ENCODE results near the gene TIMM10. TPM values are rescaled to one million over a fixed set of nuclear protein-coding genes. Genes with fewer than 3 reads are reported as not detected.

TIMM10 gene
- total RNA-seq, 4 donors from 2014 or later, result 23.5 to 29.0 (median 27.9) TPM

DNA sequence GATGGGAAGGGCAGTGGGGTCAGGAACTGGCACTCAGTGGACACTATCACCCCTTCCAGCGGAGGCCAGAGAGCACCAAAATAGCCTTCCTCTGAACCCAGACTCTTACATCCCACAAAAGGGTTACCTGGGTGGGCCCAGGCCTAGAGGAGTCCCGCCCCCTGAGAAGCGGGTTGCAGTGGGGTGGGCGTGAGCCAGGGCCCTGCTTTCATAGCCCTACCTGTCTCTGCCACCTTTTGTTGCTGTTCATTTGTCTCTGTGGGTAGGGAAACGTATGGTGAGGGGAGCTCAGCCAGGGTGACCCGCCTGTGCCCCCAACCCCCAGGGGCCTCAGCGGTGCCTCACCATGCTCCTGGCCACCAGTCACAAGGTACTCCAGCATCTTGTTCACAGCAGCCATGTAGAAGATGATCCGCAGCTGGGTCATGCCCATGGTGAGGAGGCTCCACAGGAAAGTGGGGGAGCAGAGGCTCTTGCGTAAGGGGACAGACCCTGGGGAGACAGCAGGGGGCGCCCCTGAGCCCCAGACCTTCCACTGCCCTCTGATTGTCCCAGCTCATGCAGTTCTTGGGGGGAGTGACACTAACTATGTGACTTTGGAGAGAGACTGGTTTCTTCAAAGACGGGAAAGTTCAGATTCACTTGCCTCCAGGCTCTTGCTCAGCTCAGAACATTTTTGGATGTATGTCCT, 39.0 kb downstream of the TIMM10 start:
- H3K9me3 ChIP-seq, result no peaks in the 10 kb centered on the region
- no peak overlapping the region for H3K4me3 ChIP-seq
- H3K27me3 ChIP-seq, result no peaks in the 10 kb centered on the region
- H3K36me3 ChIP-seq, result peaks cover 0 to 87% of the 10 kb centered on the region in 2 donors
- ATAC-seq, result peak; percentile 32
- no peaks in the 10 kb centered on the region for H3K4me1 ChIP-seq
- TF ChIP-seq, protein P1, sequence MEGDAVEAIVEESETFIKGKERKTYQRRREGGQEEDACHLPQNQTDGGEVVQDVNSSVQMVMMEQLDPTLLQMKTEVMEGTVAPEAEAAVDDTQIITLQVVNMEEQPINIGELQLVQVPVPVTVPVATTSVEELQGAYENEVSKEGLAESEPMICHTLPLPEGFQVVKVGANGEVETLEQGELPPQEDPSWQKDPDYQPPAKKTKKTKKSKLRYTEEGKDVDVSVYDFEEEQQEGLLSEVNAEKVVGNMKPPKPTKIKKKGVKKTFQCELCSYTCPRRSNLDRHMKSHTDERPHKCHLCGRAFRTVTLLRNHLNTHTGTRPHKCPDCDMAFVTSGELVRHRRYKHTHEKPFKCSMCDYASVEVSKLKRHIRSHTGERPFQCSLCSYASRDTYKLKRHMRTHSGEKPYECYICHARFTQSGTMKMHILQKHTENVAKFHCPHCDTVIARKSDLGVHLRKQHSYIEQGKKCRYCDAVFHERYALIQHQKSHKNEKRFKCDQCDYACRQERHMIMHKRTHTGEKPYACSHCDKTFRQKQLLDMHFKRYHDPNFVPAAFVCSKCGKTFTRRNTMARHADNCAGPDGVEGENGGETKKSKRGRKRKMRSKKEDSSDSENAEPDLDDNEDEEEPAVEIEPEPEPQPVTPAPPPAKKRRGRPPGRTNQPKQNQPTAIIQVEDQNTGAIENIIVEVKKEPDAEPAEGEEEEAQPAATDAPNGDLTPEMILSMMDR (IDR thresholded peaks at IDR 0.05), result peak in 3 of 4 experiments; percentile 43 to 67 (median 51)
- TF ChIP-seq POLR2A (IDR thresholded peaks at IDR 0.05) (no peak), EP300 (IDR thresholded peaks at IDR 0.05) (no peak)
- H3K27ac ChIP-seq, result no peak overlapping the region
- WGBS, 2 donors (ENCODE audit: low coverage in 1 of 2), result 40 to 78% methylated on average over 3 of the region's 11 CpGs

DNA sequence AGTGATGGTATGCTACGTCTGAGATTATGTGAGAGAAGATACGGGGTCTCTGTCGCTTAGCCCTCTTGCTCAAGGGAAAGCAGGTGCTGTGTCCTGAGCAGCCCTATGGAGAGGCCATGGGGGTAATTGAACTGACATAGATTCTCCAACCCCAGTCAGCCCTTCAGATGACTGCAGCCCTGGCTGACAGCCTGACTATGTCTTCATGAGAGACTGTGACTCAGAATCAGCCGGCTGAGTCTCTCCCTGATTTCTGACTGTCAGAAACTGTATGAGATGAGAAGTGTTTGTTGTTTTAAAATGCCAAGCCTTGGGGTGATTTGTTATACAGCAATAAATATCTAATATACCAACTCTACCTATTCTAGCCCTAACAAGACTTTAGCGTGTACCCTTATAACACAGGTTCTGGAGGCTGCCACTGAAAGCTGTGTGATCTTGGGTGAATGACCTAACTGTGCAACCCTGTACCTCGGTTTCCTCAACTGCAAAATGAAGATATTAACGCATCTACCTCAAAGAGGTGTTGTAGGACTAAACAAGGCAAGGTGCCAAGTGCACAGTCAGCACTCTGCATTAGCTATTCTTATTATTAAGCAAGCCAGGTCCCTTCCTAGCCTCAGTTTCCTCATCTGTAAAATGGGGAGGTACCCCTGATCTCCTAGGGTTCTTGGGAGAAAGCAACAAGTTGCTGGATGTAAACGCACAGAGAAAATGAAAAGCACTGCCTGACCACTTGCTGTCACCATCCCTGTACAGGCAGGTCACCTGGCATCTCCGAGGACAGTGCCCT, 39.9 kb downstream of the TIMM10 start:
- 92 to 100% methylated on average over 3 to 6 of the region's 9 CpGs for WGBS, 2 donors (ENCODE audit: low coverage in 1 of 2)
- no peaks in the 10 kb centered on the region for H3K9me3 ChIP-seq
- H3K27ac ChIP-seq, result no peak overlapping the region
- no peak for ATAC-seq
- peaks cover 0 to 86% of the 10 kb centered on the region in 2 donors for H3K36me3 ChIP-seq
- TF ChIP-seq POLR2AphosphoS5 (IDR thresholded peaks at IDR 0.05), result no peak
- H3K4me3 ChIP-seq, result no peak overlapping the region
- H3K27me3 ChIP-seq, result no peaks in the 10 kb centered on the region
- no peaks in the 10 kb centered on the region for H3K4me1 ChIP-seq

DNA sequence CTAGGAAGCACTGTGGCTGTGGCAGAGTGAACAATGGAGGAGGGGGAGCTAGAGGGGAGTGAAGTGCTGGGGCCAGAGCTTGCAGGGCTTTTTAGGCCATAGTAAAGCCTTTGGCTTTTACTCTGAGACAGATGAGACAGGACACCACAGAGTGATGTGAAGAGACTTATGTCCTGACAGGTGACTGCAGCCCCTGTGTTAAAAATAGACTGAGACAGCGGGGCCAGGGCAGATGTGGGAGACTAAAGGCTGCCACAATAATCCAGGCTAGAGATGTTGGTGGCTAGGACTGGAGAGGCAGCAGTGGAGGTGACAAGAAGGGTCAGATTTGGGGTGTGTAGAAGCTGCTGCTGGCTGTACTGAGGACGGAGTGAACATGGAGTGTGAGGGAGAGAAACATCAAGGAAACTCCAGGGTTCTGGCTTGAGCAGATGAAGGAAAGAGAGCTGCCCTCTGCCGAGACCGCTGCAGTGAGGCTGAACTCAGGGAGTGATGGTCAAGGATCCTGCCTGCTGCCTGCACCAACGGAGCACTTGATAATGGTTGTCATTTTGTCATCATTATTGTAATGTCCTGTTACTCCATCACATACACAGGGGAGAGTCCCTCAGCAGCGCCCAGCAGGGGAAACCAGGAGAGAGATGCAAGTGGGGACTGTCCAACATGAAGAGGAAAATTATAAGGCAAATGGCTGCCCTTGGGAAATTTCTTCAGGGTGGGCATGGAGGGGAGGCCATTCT, 42.5 kb downstream of the TIMM10 start:
- WGBS, 2 donors (ENCODE audit: low coverage in 1 of 2), result 73 to 89% methylated on average over 4 to 5 of the region's 6 CpGs
- Histone ChIP-seq H3K4me1 (peaks cover 0 to 8% (median 3%) of the 10 kb centered on the region in 3 donors), H3K27me3 (peaks cover 14% of the 10 kb centered on the region), H3K4me3 (no peak overlapping the region), H3K36me3 (peaks cover 3 to 89% of the 10 kb centered on the region in 2 donors), H3K9me3 (no peaks in the 10 kb centered on the region), H3K27ac (no peak overlapping the region)
- TF ChIP-seq POLR2AphosphoS5 (IDR thresholded peaks at IDR 0.05) (no peak), EP300 (IDR thresholded peaks at IDR 0.05) (no peak), POLR2A (IDR thresholded peaks at IDR 0.05) (no peak)
- TF ChIP-seq, protein P1 (IDR thresholded peaks at IDR 0.05), result no peak
- no peak for ATAC-seq

DNA sequence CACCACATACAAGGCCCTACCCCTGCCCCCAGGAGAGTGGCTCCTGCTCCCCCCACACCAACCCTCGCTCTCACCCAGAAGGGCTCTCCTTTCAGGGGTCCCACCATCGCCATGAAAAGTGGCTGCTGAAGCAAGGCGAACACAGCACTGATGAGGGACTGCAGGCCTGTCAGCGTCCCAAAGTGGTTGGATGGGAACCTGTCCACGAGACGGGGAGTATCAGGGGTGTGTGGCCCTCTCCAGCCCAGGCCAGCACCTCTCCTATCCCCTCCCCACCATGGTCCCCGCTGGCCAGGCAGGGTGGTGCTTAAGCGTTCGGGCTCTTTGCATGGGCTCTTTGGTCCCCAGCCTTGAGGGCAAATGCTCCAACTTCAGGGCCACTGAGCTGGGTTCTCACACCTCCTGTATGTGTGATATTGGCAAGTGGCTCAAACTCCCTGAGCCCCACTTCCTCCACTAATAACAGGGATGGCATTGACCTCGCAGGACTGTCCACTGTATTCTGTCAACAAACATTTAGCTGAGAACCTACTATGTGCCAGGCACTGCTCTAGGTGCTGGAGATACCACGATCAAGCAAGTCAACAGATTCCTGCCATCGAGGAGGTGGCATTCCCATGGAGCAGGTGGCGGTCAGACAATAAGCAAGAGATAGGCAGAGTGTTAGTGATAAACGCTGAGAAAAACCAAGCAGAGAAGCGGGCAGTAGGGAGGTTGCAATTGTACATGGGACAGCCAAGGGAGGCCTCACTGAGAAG, 43.4 kb downstream of the TIMM10 start:
- Histone ChIP-seq H3K4me1 (peaks cover 0 to 17% (median 12%) of the 10 kb centered on the region in 3 donors), H3K27ac (no peak overlapping the region), H3K27me3 (peaks cover 23% of the 10 kb centered on the region), H3K9me3 (no peaks in the 10 kb centered on the region), H3K36me3 (peaks cover 3 to 87% of the 10 kb centered on the region in 2 donors), H3K4me3 (no peak overlapping the region)
- TF ChIP-seq, protein P1 (IDR thresholded peaks at IDR 0.05), result no peak
- TF ChIP-seq EP300 (IDR thresholded peaks at IDR 0.05) (no peak), POLR2A (IDR thresholded peaks at IDR 0.05) (no peak), POLR2AphosphoS5 (IDR thresholded peaks at IDR 0.05) (no peak)
- WGBS, 2 donors (ENCODE audit: low coverage in 1 of 2), result 90 to 95% methylated on average over 4 to 7 of the region's 15 CpGs
- ATAC-seq, result no peak
